Stimulated activated CD4-positive, alpha-beta T cell treated with anti-CD3 and anti-CD28 coated beads, TNF-alpha, amount 100 ng/mL, for 4 hours (primary cell): Measurements from ENCODE around the gene PANK1.
"Not testable (repeated sequence)": the region's sequence is repeated elsewhere in the genome, so short reads cannot be mapped to it uniquely, and the experiment has no call there.

Source experiments
- DNase-seq, 3 experiments: peaks; one replicate each; pipeline ENCODE4 v3.0.0-alpha.2; 2020; ENCODE audit warnings: low read depth in 3 of 3

The PANK1 gene

GRCh38 chr10:89566992-89567391 lies 78.0 kb downstream of the PANK1 start:
- no peak for DNase-seq

- no peak for DNase-seq
Observed at GRCh38 chr10:89566095-89566950, 78.7 kb downstream of the PANK1 start.

- no peak for DNase-seq
Observed at GRCh38 chr10:89565180-89565579, 79.9 kb downstream of the PANK1 start.

GRCh38 chr10:89563861-89564478 lies 81.1 kb downstream of the PANK1 start:
- no peak for DNase-seq

GRCh38 chr10:89563311-89563710 lies 81.7 kb downstream of the PANK1 start:
- no peak for DNase-seq

GRCh38 chr10:89556600-89556999 lies 88.4 kb downstream of the PANK1 start:
- no peak for DNase-seq

GRCh38 chr10:89555688-89556445 lies 89.2 kb downstream of the PANK1 start:
- no peak for DNase-seq

- no peak for DNase-seq
Observed at GRCh38 chr10:89554433-89554832, 90.6 kb downstream of the PANK1 start.

- DNase-seq, result no peak
Observed at GRCh38 chr10:89553064-89553734, 91.8 kb downstream of the PANK1 start.

GRCh38 chr10:89552213-89552612 lies 92.8 kb downstream of the PANK1 start:
- DNase-seq, result no peak

- no peak for DNase-seq
Observed at GRCh38 chr10:89550509-89550908, 94.5 kb downstream of the PANK1 start.

- no peak for DNase-seq
Observed at GRCh38 chr10:89549510-89549909, 95.5 kb downstream of the PANK1 start.

- DNase-seq, result no peak
Observed at GRCh38 chr10:89548673-89549072, 96.4 kb downstream of the PANK1 start.

GRCh38 chr10:89547853-89548513 lies 97.1 kb downstream of the PANK1 start:
- DNase-seq, result no peak

GRCh38 chr10:89546651-89547050 lies 98.4 kb downstream of the PANK1 start:
- not testable (repeated sequence) for DNase-seq

GRCh38 chr10:89543841-89544240 lies 101.2 kb downstream of the PANK1 start:
- DNase-seq, result no peak

- no peak for DNase-seq
Observed at GRCh38 chr10:89540420-89540949, 104.6 kb downstream of the PANK1 start.

GRCh38 chr10:89537364-89537763 lies 107.7 kb downstream of the PANK1 start:
- DNase-seq, result no peak

- DNase-seq, result no peak
Observed at GRCh38 chr10:89536013-89536354, 109.1 kb downstream of the PANK1 start.

GRCh38 chr10:89535171-89536012 lies 109.7 kb downstream of the PANK1 start, which contains the start of gene SLC16A12:
Gene SLC16A12, minus strand, starts transcription at chr10:89535594. Its CDS starts 73,016 bp downstream, at chr10:89462578.
- DNase-seq, result no peak
